GM13976 (cell line): ENCODE results near the gene RPS6KA2.

Experiments
- DNase-seq: peaks from one replicate; pipeline ENCODE4 v3.0.0; 2012; ENCODE audit warnings: low spot score
- in situ Hi-C: fragments of 300-500 bp; cut with MboI; formaldehyde crosslinking; loops from one replicate; pipeline ENCODE4 v1.12.0; 2022; ENCODE audit warnings: low sequenced_read_pairs, mixed read lengths, inconsistent platforms; ENCODE audit not compliant: unreplicated experiment
- TF ChIP-seq, protein P1 (sequence below): IDR thresholded peaks from 2 replicates; pipeline ENCODE4 v1.5.1; 2012; ENCODE audit warnings: borderline replicate concordance, mild to moderate bottlenecking; ENCODE audit not compliant: insufficient read depth; ENCODE audit errors: extremely low read depth, missing control alignments, control extremely low read depth

Gene RPS6KA2

DNA sequence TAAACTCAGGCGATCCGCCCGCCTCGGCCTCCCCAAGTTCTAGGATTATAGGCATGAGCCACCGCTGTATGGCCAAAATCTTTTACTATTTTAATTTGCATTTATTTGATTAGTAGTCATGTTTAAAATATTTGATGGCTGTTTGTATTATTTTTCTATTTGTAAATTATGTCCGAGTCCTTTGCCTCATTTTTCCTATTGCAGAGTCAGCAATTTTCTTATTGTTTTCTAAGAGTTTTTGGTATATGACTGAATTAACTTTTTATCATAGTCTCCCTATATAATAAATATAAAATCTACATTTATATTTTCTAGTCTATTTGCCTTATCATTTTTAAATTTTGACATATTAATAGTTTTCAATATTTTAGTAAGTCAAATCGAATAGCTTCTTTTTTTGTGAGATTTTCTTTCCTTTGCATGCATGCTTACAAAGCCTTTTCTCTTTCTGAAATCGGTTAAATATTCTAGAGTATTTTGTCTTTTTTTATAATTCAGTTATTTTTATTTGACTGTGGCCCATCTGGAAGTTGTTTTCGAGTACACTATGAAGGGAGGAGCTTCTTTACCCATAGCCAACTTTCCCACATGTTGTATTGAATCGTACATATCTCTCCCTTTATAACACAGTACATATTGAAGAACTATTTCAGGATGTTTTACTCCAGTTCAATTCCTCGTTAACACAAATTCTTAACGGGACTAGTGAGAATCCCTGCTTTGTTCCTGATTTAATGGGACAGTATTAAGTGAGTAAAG, 34.5 kb upstream of the RPS6KA2 start:
- DNase-seq = no peak
- TF ChIP-seq, protein P1, sequence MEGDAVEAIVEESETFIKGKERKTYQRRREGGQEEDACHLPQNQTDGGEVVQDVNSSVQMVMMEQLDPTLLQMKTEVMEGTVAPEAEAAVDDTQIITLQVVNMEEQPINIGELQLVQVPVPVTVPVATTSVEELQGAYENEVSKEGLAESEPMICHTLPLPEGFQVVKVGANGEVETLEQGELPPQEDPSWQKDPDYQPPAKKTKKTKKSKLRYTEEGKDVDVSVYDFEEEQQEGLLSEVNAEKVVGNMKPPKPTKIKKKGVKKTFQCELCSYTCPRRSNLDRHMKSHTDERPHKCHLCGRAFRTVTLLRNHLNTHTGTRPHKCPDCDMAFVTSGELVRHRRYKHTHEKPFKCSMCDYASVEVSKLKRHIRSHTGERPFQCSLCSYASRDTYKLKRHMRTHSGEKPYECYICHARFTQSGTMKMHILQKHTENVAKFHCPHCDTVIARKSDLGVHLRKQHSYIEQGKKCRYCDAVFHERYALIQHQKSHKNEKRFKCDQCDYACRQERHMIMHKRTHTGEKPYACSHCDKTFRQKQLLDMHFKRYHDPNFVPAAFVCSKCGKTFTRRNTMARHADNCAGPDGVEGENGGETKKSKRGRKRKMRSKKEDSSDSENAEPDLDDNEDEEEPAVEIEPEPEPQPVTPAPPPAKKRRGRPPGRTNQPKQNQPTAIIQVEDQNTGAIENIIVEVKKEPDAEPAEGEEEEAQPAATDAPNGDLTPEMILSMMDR = no peak

DNA sequence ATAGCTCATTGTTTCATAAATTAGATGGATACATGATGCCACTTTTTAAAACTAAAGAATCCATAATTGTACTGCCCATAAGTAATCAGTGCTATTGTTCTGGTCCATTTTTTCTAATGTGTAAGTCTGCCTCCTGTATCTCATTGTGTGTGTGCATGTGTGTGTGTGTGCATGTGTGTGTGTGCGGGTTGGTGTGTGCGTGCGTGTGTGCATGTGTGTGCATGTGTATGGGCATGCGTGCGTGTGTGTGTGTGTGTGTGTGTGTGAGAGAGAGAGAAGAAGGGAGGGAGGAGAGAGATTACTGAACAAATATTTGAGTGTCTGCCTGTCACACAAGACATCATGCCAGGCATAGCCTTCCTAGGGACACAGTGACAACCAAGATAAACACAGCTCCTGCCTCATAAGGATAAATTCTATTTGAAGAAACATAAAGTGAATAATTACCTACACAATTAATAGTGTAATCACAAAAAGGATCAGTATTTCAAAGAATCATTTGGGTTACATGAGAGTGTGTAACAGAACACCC, 33.2 kb upstream of the RPS6KA2 start:
- DNase-seq = no peak
- in situ Hi-C loops = no loop called here
- TF ChIP-seq, protein P1 = no peak

More for the DNA sequence above, 34.5 kb upstream of the RPS6KA2 start:
- in situ Hi-C loops = no loop called here

DNA sequence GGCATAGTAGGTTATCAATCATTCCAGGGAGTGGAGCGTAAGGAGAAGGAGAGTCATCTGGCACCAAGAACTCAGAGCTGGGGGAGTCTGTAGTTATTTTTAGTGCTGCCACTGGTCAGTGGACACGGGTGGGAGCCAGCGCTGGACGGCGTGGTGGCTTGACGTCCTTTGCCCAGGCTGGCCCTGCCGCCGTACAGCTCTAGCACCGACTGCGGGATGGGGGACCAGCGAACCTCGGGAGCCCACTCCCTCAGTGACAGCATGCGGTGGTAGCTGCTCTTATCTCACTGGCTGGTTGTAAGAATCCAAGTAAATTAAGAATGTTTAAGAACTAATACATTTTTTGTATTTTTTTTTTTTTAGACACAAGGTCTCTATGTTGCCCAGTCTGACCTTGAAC, 32.5 kb upstream of the RPS6KA2 start:
- TF ChIP-seq, protein P1 = no peak
- DNase-seq = no peak
- in situ Hi-C loops = no loop called here

DNA sequence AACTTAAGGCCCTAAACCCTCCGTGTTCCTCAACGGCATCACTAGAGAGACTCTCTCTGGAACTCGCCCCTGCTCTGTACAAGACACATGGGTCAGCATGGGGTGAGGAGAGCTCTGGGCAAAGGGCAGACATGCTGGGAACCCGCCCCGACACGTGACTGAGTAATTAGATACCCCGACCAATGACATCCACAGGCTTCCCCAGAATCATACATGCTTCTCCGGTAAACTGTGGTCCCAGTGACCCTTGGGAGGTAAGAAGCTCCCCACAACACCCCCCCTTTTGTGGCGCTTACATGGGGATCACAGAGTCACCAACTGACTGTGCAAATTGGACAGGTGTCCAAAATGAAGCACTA, 31.7 kb upstream of the RPS6KA2 start:
- TF ChIP-seq, protein P1 = no peak
- no peak for DNase-seq
- in situ Hi-C loops = no loop called here

DNA sequence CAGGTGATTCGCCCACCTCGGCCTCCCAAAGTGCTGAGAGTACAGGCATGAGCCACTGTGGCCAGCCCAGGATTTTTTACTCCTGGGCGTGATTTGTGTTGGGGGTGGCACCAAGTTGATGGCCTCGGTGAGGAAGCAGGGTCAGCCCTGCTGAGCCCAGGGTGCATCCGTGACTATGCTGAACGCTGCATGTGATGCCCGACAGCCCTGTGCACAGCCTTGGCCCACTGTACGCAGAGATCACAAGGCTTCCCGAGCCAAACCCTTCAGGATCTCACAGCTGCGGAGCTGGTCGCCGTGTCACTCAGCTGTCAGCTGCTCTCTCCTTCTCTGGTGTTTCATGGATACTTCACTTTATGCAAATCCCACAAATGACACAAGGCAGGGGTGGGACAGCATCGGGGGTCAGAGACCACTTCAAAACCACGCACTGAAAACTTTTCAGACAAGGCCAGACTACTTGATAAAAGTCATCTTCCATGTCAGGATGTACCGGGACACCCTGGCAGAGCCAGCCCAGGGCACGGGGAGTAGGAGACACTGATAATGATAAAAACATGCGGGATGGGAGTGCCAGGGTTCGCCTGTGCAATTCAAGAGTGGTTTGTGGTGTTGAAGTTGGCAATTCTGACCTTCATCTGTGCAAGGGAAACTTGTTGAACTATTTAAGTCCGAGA, 31.2 kb upstream of the RPS6KA2 start:
- TF ChIP-seq, protein P1 = no peak
- no peak for DNase-seq
- in situ Hi-C loops = no loop called here

DNA sequence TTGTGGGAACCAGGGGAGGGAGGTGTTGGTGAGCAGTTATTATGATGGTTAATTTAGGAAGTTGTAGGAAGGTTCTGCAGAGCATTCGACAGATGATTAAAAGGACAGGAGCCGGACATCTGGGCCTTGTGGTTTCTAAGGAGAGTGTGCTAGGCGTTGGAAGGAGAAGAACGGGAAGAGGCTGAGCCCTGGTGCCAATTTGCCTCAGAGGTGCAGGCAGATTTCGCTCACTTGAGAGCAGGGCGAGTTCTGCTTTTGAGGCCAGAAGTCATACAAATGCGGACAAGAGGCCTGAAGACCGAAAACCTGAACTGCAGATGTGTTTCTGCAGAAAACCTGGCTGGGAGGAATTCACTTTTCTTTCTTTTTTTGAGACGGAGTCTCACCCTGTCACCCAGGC, 30.5 kb upstream of the RPS6KA2 start:
- in situ Hi-C loops = no loop called here
- no peak for DNase-seq

More for the DNA sequence above, 30.5 kb upstream of the RPS6KA2 start:
- TF ChIP-seq, protein P1 = no peak
